OCI-LY1 (cell line): ENCODE data around the gene TRAPPC2L.

ENCODE experiments used
- CTCF ChIP-seq: fragments of 200-600 bp; sonication (generic), shearing (Covaris generic); IDR thresholded peaks from 2 replicates; pipeline ENCODE4 v1.5.1; 2017; ENCODE audit warnings: mild to moderate bottlenecking, antibody characterized with exemption, low read length, moderate library complexity, mixed read lengths
- EZH2 ChIP-seq: fragments of 200-600 bp; sonication (generic), shearing (Covaris generic); IDR thresholded peaks from 2 replicates; pipeline ENCODE4 v1.8.0; 2017; ENCODE audit warnings: borderline replicate concordance, mixed run types, mild to moderate bottlenecking, antibody characterized with exemption, low read length, moderate library complexity, mixed read lengths

GRCh38 chr16:88836791-88837190 is 20.1 kb upstream of the TRAPPC2L start:
- TF ChIP-seq CTCF, result no peak
- TF ChIP-seq EZH2, result no peak
